ENCODE results near the gene KIAA1671.
"Not testable (repeated sequence)": the region's sequence is repeated elsewhere in the genome, so short reads cannot be mapped to it uniquely, and the experiment has no call there.

The KIAA1671 gene

DNA sequence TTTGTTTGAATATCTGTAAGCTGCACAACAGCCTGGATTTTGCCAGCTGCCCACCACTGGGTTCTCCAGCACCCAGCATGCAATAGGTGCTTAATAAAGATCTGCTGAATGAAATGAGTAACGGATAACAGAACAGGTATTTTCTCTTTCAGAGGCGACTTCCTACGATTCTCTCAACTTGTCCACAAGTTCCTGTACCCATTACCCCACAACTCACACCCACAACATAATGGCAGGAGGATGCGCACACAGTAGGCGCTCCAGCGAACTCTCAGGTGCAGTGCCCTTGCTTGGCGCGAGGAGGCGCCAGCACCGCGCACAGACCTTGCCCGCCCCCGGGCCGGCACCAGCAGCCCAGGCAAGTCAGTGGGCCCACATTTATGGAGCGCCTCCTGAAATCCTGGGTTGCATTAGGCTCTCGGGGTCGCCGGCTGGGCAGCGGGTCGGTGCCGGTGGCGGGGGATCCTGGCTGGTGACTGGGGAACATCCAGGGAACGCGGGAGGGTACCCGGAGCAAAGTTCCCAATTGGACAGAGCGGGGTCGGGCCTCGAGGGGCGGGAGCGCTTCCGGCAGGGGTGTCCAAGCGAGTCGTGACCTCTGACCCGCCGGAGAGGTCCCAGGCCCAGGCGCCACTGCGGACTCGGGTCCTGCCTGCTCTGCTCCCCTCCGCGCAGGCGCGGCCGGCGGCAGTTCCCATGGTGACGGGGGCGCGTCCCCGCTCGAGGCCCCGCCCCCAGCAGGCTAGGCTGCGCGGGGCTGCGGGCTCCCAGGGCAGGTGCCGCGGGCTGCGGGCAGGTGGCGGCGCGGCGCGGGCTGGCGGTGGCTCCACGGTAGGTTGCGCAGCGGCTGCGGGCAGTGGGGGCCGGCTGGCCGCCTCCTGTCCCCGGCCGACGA, at the start of gene KIAA1671:
KIAA1671 (plus strand) TSS at position 775 of the 895 bp plus-strand sequence. CDS start 75,284 bp downstream, outside the sequence.
- peak; percentile 45 for DNase-seq

DNA sequence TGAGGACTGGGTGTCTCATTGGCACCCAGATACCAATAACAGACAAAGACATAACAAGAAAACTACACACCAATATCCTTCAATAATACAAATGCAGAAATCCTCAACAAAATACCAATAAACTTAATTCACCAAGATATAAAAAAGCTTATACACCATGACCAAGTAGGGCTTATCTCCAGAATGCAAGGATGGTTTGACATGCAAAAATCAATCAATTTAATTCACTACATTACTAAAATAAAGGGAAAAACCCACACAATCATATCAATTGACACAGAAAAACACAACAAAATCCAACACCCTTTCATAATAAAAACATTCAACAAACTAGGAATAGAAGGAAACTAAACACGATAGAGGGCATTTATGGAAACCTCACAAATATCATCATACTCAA, 46.6 kb upstream of the KIAA1671 start:
- DNase-seq = no peak

DNA sequence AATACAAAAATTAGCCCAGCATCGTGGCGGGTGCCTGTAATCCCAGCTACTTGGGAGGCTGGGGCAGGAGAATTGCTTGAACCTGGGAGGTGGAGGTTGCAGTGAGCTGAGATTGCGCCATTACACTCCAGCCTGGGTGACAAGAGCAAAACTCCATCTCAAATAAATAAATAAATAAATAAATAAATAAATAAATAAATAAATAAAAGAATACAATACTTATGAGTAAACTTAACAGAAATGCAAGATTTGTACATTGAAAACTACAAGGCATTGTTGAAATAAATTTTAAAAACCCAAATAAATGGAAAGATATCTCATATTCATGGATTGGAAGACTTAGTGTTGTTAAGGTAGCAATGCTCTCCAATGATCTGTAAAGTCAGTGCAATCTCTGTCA, 45.4 kb upstream of the KIAA1671 start:
- DNase-seq = not testable (repeated sequence)

DNA sequence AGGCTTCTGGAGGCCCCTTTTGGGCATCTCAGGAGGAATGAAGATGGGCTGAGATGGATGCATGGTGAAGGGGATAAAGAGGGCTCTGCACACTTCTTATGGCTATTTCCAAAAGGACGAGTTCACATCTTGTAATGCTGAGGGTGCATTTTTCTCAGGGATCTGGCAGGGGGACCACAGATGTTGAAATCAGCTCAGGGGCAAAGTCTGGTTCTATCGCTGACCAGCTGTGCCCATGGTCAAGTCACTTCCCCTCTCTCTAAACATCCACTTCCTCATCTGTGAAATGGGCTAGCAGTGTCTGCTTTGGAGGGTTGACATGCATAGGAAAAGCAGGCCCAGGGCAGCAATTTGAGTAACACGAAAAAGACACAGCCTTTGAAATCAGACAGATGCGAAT, 32.5 kb upstream of the KIAA1671 start:
- no peak for DNase-seq

DNA sequence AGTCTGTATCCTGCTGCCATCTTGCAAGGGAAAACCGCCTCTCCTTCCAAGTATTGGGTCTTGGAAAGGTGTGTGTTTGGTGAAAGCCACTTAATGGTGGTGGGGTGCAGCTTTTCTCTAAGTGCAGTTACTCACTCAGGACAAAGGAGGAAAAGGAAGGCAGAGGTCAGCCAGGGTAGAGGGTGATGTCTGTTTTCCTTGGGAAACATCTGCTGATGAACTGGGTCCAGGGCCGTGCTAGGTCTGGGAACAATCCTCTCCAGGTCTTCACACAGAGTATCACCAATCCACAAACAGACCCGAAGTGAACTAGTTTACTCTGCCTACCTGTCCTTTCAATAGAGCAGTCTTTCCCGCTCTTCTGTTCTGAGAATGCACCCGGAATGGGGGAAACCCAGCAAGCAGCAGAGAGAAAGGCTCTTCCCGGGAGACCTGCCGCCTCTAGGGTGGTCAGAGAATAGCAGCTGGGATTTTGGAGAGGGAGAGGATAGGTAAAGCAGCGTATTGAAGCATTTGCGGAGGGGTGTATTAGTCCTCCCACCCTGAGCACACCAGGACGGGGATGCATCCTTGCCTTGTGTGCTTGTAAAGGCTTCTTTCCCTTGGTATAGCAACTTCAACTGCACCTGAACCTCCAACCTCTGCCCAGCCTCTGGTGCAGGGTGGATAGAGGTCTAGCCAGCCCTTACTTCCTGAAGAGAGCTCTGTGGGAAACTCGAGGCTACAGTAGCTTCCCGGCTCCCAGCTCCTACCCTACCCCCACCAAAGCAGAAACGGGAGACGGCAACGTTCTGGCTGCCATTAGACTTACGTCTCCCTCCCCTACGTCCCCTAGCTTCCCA, 26.7 kb upstream of the KIAA1671 start:
- no peak for DNase-seq

DNA sequence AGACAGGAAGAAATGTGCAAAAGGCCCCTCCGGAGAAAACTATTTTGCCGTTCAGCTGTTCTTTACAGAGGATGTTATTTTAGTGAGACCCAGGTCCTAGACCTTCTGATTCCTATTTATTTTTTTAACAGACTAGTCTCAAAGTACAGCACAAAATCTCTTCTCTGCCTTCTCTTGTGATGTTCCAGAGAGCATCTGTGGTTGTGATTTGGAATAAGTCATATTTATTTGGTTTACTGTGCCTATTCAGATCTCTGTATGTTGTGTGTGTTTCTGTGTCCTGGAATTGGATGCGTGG, 26.1 kb upstream of the KIAA1671 start:
- no peak for DNase-seq

DNA sequence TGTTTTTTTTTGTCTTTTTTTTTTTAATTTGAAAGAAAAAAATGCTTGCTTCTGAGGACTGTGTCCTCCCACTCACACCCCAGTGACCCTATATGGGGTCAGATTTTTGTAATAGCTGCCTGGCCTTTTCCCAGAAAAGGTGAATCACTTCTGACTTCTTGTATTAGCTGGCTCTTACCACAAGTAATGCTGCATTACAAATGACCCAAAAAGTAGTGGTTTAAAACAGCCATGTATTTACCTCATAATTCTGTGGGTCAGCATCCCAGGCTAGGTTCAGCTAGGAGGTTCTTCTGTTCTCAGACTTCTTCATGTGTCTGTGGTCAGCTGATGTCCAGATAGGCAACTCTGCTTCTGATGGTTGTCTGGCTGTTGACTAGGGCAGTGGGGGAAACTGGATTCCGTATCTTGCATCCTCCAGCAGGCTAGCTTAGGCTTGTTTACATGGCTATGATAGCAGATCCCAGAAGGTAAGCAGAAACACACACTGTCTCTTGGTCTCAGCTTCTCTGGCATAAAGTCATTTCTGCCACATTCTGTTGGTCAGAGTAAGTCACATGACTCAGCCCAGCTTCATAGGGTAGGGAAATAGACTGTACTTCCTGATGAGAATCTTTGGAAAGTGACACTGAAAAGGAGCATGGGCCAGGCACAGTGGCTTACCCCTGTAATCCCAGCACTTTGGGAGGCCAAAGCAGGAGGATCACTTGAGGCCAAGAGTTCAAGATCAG, 25.5 kb upstream of the KIAA1671 start:
- DNase-seq = no peak

DNA sequence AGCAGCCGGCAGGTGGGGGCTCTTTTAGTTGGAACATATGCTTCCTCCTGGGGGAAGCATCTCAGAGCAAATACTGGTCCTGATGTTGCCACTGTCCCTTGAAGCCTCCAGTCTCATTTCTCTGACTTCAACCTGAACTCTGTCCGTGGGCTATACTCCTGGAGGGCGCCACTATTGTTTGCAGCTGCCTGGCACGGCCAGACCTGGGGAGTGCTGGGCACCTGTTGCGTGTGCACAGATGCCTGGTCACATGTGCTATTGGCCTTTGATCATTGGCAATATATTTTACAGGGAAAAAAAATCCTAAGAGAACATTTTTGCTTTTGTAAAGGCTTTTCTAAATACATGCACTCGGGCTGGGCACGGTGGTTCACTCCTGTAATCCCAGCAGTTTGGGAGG, 24.2 kb upstream of the KIAA1671 start:
- DNase-seq = no peak

DNA sequence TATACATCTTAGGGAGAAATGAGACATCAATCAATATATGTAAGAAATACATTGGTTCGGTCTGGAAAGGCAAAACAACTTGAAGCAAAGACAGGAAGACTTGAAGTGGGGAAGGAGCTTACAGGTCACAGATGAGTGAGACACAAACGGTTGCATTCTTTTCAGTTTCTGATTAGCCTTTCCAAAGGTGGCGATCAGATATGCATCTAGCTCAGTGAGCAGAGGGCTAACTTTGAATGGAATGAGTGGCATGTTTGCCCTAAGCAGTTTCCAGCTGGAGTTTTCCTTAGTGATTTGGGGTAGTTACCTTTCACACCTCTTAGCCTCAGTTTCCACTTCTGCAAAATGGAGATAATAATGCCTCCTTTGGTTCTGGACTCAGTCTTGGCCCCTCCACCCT, 21.8 kb upstream of the KIAA1671 start:
- DNase-seq = no peak

DNA sequence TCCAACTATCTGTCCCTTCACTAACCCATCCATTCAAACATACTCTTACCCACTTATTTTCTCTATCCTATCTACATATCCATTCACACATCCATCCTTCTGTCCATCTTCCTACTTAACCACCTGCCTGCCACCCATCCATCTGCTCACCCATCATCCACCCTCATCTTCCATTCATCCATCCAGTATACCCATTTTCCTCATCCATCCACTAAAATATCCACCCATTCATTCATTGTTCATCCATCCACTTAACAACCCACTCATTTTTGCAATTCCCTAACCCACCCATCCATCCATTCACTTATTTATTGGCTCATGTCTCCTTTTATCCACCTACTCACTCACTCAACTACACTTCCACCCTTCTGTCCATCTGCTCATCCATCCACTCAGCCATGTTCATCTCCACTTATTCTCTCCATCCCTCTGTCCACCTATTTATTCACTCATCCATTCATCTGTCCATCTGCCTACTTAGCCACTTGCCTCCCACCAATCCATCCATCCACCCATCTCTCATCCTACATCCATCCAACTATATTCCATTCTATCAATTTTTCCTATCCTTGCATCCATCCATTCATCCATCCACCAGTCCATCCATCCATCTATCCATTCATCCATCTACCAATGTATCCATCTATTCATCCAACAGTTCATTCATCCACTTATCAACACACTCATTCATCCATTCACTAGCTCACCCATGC, 16.6 kb upstream of the KIAA1671 start:
- no peak for DNase-seq

DNA sequence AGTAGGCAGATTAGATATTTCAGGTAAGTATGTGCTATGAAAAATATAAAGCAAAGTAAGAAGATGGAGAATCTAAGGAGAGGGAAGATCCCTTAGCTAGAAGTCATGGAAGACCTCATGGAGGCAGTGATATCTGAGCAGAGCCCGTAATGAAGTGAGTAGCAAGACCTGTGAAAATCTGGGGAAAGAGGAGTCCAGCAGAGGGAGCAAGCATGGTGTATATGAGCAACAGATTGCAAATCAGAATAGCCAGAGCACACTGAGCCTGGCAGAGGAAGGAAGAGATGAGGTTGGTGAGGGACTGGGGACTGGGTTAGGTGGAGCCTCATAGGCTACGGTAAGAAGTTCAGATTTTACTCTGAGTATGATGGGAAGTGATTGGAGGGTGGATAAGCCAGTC, 15.4 kb upstream of the KIAA1671 start:
- no peak for DNase-seq

DNA sequence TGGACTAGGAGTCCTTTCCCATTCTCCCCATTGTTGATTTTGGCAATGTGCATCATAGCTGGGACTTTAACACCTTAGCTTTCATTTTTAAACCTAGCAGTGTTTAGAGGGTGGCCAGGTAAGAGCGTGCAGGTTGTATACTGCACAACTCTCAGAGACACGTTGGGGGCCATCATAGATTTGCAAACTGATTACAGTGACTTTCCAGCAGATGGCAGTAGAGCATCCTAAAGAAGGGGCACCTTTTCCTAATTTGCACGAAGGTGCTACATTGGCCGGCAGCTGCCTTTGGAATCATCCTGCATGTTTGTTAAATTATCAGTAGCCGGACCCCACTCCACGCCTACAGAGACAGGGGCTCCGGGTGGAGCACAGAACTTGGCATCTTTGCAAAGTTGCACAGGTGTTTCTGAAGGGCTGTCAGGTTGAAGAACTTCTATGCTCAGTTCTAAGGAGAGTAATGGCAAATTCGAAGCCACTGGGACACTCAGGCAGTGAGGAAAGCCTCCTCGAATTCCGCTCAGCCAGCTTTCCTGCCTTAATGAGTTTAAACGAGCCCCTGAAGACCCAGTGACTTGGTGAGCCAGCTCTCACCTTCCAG, 13.7 kb upstream of the KIAA1671 start:
- DNase-seq = peak; percentile 25

DNA sequence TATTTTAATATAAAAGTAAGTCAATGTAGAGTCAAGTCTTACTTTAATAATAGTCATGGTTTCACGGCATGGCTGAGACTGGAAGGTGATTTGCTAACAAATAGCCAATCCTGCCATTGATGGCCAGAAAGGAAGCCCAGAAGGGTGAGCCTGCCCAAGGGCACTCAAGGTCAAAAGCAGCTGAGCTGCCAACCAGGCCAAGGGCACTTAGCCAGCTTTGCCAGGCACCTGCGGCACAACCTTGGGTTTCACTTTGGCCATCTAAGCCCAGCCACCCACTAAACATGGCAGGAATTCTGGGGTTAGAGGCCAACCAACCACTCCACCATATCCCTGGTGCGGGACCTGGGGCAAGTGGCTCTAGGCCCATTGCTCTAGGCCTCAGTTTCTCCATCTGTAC, 10.2 kb upstream of the KIAA1671 start:
- no peak for DNase-seq

DNA sequence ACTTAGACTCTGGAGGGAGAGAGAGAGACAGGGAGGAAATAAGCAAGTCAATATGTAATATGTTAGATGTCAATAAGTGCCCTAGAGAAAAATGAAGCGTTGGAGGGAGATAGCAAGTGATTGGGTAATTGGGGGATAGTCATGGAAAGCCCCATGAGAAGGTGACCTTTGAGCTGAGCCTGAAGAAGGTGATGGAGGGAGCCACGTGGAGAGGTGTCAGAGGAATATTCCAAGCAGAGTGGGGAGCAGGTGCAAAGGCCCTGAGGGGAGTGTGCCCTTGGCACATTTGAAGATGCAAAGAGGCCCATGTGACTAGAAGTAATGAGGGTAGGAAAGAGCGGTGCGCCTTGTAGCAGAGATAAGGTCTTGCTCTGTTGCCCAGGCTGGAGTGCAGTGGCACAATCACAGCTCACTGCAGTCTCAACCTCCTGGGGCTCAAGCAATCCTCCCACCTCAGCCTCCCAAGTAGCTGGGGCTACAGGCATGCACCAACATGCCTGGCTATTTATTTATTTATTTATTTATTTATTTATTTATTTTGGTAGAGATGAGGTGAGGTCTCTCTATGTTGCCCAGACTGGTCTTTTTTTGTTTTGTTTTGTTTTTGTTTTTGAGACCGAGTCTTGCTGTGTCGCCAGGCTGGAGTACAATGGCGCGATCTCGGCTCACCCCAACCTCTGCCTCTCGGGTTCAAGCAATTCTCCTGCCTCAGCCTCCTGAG, 8.1 kb upstream of the KIAA1671 start:
- DNase-seq = no peak

DNA sequence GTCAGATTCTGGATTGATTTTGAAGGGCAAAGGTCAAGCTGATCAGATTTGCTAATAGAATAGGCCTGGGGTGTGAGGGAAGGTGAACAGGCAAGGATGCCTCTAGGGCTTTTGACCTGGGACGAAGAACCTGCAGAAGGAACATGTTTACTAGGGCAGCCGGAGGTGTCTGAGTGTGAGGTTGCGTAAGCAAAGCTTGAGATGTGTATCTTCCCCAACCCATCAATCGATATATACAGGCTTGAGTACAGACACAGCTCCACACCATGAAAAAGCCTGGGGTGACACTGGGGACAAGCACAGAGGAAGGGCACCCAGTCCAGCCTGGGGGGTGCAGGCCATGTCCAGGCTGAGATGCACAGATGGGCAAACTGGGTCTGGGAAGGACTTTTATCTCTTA, 7.1 kb upstream of the KIAA1671 start:
- DNase-seq = no peak

DNA sequence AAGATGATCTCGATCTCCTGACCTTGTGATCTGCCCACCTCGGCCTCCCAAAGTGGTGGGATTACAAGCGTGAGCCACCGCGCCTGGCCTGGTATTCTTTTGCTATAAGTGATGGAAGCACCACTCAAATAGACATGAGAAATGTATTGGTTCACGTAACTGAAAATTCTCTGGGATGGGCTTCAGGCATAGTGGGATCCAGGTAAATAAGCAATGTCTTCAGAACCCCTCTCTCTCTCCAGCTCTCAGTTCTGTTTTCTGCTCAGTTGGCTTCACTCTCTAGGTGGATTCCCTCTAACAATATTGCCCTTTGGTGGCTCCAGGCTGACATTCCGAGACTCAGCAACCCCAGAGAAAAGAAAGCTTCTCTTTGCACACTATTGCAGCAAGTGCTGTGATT, 5.1 kb upstream of the KIAA1671 start:
- DNase-seq = no peak

DNA sequence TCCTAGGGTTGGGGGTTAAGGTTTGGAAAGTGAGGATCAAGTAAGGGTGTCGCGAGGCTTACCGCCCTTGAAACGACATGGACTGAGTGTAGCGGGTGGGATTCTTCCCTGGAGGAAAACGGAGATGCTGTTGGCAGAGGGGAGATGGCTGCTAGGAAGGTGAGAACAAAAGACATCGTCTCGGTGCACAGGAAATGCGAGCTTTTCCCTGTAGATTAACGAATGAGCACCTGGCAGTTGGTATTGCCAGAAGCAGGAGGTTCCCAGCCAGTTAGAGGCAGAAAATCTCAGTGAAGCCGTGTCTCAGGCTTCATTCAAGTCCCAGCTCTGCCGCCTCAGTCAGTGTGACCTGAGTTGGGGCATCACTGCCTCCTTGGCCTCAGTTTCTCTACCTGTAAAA, 4.6 kb upstream of the KIAA1671 start:
- no peak for DNase-seq

DNA sequence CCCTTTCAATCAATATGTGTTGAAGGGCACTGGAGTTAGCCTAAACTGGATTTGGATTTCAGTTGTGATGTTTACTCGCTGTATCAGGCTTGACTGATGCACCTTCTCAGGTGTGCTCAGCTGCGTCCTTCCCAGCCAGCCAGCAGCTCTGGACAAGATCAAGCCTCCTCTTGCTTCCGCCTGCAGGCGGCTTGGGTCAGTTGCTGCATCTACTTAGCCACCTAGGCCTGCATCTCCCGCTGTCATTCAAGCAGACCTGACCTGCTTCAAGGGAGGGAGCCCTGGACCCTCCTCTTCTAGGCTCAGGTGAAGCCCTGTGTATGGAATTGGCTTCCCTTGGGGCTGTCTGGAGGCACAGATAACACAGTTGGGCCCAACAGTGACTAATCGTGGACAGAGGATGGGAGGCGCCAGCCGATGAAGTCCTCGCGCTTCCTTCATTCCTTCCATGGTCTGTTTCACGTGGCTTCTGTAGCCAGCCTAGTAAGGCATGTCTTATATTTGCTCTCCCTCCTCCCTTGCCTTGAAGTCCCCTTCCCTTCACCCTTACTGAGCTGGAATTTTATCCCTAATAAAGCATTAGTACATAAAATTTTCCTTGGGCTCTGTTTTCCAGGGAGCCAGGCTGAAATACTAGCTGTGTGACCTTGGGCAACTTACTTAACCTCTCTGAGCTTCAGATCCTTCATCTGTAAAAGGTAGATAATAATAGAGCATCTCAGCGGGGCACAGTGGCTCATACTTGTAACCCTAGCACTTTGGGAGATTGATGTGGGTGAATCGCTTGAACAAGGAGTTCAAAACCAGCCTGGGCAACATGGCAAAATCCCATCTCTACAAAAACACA, 3.9 kb upstream of the KIAA1671 start:
- DNase-seq = no peak

DNA sequence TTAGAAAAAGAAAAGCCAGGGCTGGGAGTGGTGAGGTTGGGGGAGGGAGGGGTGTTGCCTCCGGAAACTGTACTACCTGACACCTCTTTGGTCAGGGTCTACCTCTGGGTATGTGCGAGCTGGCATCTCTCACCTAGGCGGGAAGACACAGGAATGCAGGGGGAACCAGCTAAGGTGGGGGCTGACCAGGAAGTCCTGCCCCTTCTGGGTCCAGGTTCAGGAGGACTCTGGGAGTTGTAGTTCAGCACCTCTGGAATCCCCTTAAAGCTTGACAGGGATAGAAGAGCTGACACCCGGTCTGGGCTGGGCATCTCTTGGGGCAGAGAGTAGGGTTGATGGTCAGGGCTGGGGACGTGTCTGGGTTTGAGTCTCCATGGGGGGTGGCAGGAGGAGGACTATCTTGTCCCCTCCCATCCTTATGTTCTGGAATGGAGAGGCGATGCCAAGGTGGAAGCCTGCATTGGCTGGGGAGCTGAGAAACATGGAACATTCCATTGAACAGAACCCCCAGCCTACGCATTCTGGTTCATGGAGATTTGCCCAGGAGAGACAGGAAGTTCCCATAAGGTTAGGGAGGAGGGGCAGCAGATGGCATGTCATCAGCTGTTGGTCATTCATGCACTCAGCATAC, 2.1 kb upstream of the KIAA1671 start:
- peak; percentile 54 for DNase-seq

DNA sequence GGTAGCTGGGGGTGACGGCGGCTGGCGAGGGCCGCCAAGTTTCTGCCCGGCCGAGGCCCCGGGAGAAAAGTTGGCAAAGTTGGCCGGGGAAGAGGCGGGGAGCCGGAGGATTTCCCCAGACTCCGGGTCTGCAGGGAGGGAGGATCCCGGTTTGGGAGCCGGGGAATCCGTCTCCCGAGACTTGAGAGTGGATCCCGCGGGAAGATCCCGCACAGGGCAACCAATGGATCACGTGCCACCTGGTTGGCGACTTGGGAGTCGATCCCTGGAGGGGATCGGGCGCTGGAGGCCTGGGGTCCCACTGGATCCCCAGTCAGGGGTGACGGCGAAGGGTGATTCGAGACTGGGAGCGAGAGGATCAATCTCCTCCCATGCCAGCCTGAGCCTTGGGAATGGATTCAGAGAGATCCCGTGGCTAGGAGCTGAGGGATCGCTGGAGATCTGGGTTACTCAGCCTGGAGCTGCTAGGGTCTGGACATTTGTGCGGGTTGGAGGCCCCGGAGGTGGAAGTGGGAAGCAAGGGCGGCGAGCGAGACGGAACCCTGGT, 394 bp downstream of the KIAA1671 start:
- DNase-seq = no peak

All from NCI-H2227 treated with DMSO at 0.1 percent for 48 hours (cell line).